Thyroid gland (tissue), 4 donors: Measurements from ENCODE around the gene KDM4B. TPM values are rescaled to one million over a fixed set of nuclear protein-coding genes. Genes with fewer than 3 reads are reported as not detected.

Experiments
- DNase-seq, 2 donors: peaks; one replicate each; pipeline ENCODE4 v3.0.0-alpha.2; 2019
- H3K27ac ChIP-seq, 3 donors: fragments of 200-600 bp; sonication (generic); 1 replicate in 2 of 3; 2 replicates in 1 of 3; pipeline ENCODE4 v1.5.1; 2016 to 2019; ENCODE audit warnings: mild to moderate bottlenecking in 1 of 3, moderate library complexity in 1 of 3
- H3K27me3 ChIP-seq: fragments of 200-600 bp; sonication (generic); one replicate; pipeline ENCODE4 v1.5.1; 2019
- H3K36me3 ChIP-seq, 2 donors: fragments of 200-600 bp; sonication (generic); one replicate each; pipeline ENCODE4 v1.5.1; 2016 to 2019
- H3K4me1 ChIP-seq, 2 donors: fragments of 200-600 bp; sonication (generic); one replicate each; pipeline ENCODE4 v1.5.1; 2017 to 2019
- H3K4me3 ChIP-seq, 3 donors: fragments of 200-600 bp; sonication (generic); replicated peaks in 1 of 3; 1 replicate in 2 of 3; 2 replicates in 1 of 3; pipeline ENCODE4 v1.5.1; 2016; ENCODE audit warnings: mild to moderate bottlenecking in 1 of 3
- H3K9me3 ChIP-seq: fragments of 200-600 bp; sonication (generic); one replicate; pipeline ENCODE4 v1.5.1; 2017
- POLR2A ChIP-seq, 2 donors: fragments of 450-650 bp; IDR thresholded peaks; one replicate each; pipeline ENCODE4 v1.6.1; 2017; ENCODE audit warnings: antibody characterized with exemption in 2 of 2, mild to moderate bottlenecking in 2 of 2, moderate library complexity in 1 of 2
- WGBS, 2 donors: methylation state at CpG; one replicate each; pipeline ENCODE4 v1.1.5; 2017; 5-methylcytosine and 5-hydroxymethylcytosine counted together
- intact Hi-C: fragments of 100-400 bp; cut with DNase I; formaldehyde crosslinking; loops from one replicate; pipeline ENCODE4 v1.15.1; 2023
- total RNA-seq, 4 donors: library from RNA; depleted of rRNA; stranded (reverse); fragments of >200 nt; gene quantifications; one replicate each; pipeline ENCODE4 v1.2.3, GENCODE V29; 2016
- TF ChIP-seq, protein P1 (sequence below), 6 experiments: fragments of 200-600 bp in 3 of 6; fragments of 450-650 bp in 3 of 6; sonication (generic) in 3 of 6; IDR thresholded peaks; one replicate each; pipeline ENCODE4 v1.5.1; 2016 to 2019; ENCODE audit warnings: antibody characterized with exemption in 6 of 6, mild to moderate bottlenecking in 2 of 6, inconsistent platforms in 1 of 6, moderate library complexity in 1 of 6

Gene KDM4B
- total RNA-seq, 4 donors from 2014 or later: 44.3 to 87.2 (median 75.8) TPM

DNA sequence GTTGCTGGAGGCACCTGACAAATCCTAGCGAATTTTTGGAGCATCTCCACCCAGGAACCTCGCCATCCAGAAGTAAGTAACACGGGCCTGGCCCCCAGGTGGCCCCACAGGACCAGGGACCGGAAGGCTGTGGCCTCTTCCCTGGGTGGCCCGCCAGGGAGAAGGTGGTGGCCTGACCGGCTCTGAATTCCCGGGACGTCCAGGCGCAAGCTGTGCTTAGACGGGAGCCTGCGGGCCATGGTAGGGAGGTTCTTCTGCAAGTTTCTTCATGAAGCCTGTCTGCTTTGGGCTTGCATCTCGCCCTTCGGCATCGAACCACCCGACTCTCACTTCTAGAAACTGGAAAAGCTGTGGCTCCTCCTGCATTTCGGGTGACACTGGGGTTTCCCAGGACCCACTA is 47.4 kb downstream of the KDM4B start:
- peak overlapping the region in 1 of 3 donors; percentile 79 for H3K27ac ChIP-seq
- H3K9me3 ChIP-seq: no peaks in the 10 kb centered on the region
- peaks cover 12% of the 10 kb centered on the region in 2 donors for H3K36me3 ChIP-seq
- DNase-seq: no peak
- H3K4me3 ChIP-seq: no peak overlapping the region
- TF ChIP-seq, protein P1, sequence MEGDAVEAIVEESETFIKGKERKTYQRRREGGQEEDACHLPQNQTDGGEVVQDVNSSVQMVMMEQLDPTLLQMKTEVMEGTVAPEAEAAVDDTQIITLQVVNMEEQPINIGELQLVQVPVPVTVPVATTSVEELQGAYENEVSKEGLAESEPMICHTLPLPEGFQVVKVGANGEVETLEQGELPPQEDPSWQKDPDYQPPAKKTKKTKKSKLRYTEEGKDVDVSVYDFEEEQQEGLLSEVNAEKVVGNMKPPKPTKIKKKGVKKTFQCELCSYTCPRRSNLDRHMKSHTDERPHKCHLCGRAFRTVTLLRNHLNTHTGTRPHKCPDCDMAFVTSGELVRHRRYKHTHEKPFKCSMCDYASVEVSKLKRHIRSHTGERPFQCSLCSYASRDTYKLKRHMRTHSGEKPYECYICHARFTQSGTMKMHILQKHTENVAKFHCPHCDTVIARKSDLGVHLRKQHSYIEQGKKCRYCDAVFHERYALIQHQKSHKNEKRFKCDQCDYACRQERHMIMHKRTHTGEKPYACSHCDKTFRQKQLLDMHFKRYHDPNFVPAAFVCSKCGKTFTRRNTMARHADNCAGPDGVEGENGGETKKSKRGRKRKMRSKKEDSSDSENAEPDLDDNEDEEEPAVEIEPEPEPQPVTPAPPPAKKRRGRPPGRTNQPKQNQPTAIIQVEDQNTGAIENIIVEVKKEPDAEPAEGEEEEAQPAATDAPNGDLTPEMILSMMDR (IDR thresholded peaks at IDR 0.05): no peak
- no peak for TF ChIP-seq POLR2A (IDR thresholded peaks at IDR 0.05)
- intact Hi-C loops: loop anchor here (5.0 kb wide), 1 partner anchor 34 kb away; no protein-coding TSS in a partner anchor
- peaks cover 37 to 45% of the 10 kb centered on the region in 2 donors for H3K4me1 ChIP-seq
- no peaks in the 10 kb centered on the region for H3K27me3 ChIP-seq
- WGBS, 2 donors: 89 to 95% methylated on average over 12 to 16 of the region's 16 CpGs

DNA sequence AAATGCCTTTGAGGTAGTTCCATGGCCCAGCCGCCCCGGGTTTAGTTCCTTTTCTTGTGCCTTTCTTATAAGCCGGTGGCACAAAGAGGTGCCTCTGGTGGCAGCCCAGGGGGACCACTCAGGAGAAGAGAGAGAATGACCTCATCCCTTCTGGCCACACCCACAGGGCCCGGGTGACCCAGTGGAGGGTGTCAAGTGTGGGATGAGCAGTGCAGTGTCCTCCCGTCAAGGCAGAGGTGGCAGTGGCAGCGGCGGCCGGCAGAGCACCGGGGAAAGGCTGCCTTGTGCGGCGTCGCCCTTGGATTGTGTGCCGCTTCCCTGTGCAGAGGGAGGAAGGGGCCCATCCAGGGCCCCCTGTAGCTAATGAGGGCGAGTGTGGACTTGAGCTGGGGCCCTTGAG is 47.9 kb downstream of the KDM4B start:
- intact Hi-C loops: loop anchor here (5.0 kb wide), 1 partner anchor 34 kb away; no protein-coding TSS in a partner anchor
- H3K4me1 ChIP-seq: peaks cover 34 to 44% of the 10 kb centered on the region in 2 donors
- H3K4me3 ChIP-seq: no peak overlapping the region
- WGBS, 2 donors: 92 to 95% methylated on average over 6 to 14 of the region's 14 CpGs
- H3K27me3 ChIP-seq: no peaks in the 10 kb centered on the region
- no peaks in the 10 kb centered on the region for H3K9me3 ChIP-seq
- peaks cover 12% of the 10 kb centered on the region in 2 donors for H3K36me3 ChIP-seq
- TF ChIP-seq, protein P1 (IDR thresholded peaks at IDR 0.05): no peak
- no peak for TF ChIP-seq POLR2A (IDR thresholded peaks at IDR 0.05)
- H3K27ac ChIP-seq: peak overlapping the region in 1 of 3 donors; percentile 30
- no peak for DNase-seq

DNA sequence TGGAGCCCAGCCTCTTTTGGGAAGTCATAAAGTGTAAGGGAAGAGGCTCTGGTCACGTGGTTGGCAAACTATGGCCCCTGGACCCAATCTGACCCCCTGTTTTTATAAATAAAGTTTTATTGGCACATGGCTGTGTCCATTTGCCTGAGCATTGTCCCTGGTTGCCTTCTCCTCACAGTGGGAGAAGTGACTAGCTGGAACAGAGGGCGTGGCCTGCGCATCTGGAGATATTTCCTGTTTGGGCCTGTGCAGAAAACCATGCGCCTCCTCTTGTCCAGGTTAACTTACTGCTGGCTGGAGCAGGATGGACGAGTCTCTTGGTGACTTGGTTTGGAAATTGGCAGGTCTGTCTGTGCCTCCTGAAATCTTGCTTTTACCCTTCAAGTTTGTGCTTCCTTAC is 48.3 kb downstream of the KDM4B start:
- intact Hi-C loops: loop anchor here (5.0 kb wide), 1 partner anchor 35 kb away; no protein-coding TSS in a partner anchor
- TF ChIP-seq POLR2A (IDR thresholded peaks at IDR 0.05): no peak
- TF ChIP-seq, protein P1 (IDR thresholded peaks at IDR 0.05): no peak
- WGBS, 2 donors: 91 to 96% methylated on average over 5 of the region's 5 CpGs

DNA sequence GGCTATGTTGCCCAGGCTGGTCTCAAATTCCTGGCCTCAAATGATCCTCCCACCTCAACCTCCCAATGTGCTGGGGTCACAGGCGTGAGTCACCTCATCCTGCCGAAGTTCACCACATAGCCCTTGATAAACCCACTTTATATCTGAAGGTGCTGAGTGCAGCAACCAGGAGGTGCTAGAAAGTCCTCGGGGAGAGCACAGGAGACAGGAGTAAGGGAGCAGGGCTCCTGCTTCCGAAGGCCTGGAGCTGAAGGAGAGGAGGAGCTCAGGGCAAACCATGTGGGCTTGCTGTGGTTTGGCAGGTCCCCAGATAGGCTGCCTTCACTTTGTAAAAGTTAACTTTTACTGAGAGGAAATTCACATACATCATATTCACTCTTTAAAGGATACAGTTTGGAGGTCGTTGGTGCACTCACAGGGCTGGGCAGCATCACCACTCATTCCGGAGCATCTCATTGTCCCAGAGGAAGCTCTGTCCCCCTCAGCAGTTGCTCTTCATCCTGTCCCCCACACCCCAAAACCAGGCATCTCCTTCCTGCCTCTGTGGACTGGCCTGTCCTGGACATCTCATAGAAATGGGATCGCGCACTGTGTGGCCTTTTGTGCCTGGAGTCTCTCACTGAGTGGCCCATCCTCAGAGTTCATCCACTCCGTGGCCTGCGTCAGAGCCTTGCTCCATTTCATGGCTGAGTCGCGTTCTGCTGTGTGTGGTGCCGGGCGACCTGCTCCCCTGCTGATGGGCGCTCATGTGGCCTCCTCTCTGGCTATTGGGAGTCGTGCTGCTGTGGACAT is 49.5 kb downstream of the KDM4B start:
- WGBS, 2 donors: 84 to 91% methylated on average over 11 to 16 of the region's 16 CpGs

More for the DNA sequence above, 48.3 kb downstream of the KDM4B start:
- peak overlapping the region in 1 of 3 donors; percentile 30 for H3K27ac ChIP-seq
- no peak overlapping the region for H3K4me3 ChIP-seq
- H3K27me3 ChIP-seq: no peaks in the 10 kb centered on the region
- no peak for DNase-seq
- peaks cover 12% of the 10 kb centered on the region in 2 donors for H3K36me3 ChIP-seq
- H3K4me1 ChIP-seq: peaks cover 34 to 44% of the 10 kb centered on the region in 2 donors
- no peaks in the 10 kb centered on the region for H3K9me3 ChIP-seq

More for the DNA sequence above, 49.5 kb downstream of the KDM4B start:
- H3K9me3 ChIP-seq: no peaks in the 10 kb centered on the region
- intact Hi-C loops: loop anchor here (5.0 kb wide), 1 partner anchor 36 kb away; no protein-coding TSS in a partner anchor
- H3K4me3 ChIP-seq: no peak overlapping the region
- H3K4me1 ChIP-seq: peaks cover 34 to 43% of the 10 kb centered on the region in 2 donors
- no peak for TF ChIP-seq POLR2A (IDR thresholded peaks at IDR 0.05)
- TF ChIP-seq, protein P1 (IDR thresholded peaks at IDR 0.05): no peak
- H3K27me3 ChIP-seq: no peaks in the 10 kb centered on the region
- peaks cover 12% of the 10 kb centered on the region in 2 donors for H3K36me3 ChIP-seq
- H3K27ac ChIP-seq: peak overlapping the region in 1 of 3 donors; percentile 6
- DNase-seq: no peak
